GM18868 (cell line): ENCODE data around the gene MDN1.
A peak's percentile ranks its signal among the peaks of the same experiment; 100 is the strongest.
"Not testable (repeated sequence)": the region's sequence is repeated elsewhere in the genome, so short reads cannot be mapped to it uniquely, and the experiment has no call there.

Experiments used
- ATAC-seq: cut with Tn5 transposase; IDR thresholded peaks from one replicate; pipeline ENCODE4 v1.9.1; 2021; ENCODE audit warnings: mild to moderate bottlenecking, moderate library complexity; ENCODE audit not compliant: unreplicated experiment

The MDN1 gene

GRCh38 chr6:89819336-89820130, at the start of gene MDN1:
TSS of gene MDN1 (minus strand) at chr6:89819794. CDS start at chr6:89819607, 187 bp downstream.
- peak; percentile 97 for ATAC-seq

- no peak for ATAC-seq
These were observed 46.6 kb upstream of the MDN1 start for GRCh38 chr6:89866024-89866678.

GRCh38 chr6:89862698-89863097, 43.1 kb upstream of the MDN1 start:
- ATAC-seq, result peak; percentile 21

- ATAC-seq, result peak; percentile 80
These were observed 42.7 kb upstream of the MDN1 start for GRCh38 chr6:89862273-89862672.

- peak; percentile 63 for ATAC-seq
These were observed 40.1 kb upstream of the MDN1 start for GRCh38 chr6:89859744-89860143.

- ATAC-seq, result no peak
These were observed 38.4 kb upstream of the MDN1 start for GRCh38 chr6:89858041-89858440.

- no peak for ATAC-seq
These were observed 33.5 kb upstream of the MDN1 start for GRCh38 chr6:89853068-89853467.

GRCh38 chr6:89847513-89847912, 27.9 kb upstream of the MDN1 start:
- ATAC-seq, result not testable (repeated sequence)

GRCh38 chr6:89843070-89843469, 23.5 kb upstream of the MDN1 start:
- no peak for ATAC-seq

GRCh38 chr6:89842228-89842627, 22.6 kb upstream of the MDN1 start:
- no peak for ATAC-seq

- ATAC-seq, result no peak
These were observed 20.9 kb upstream of the MDN1 start for GRCh38 chr6:89840538-89840937.

- ATAC-seq, result peak; percentile 42
These were observed 17.1 kb upstream of the MDN1 start for GRCh38 chr6:89836639-89837222.

- peak; percentile 94 for ATAC-seq
These were observed 15.5 kb upstream of the MDN1 start for GRCh38 chr6:89834884-89835792.

- ATAC-seq, result no peak
These were observed 10.7 kb upstream of the MDN1 start for GRCh38 chr6:89830170-89830809.

GRCh38 chr6:89829472-89830169, 10.0 kb upstream of the MDN1 start, which contains the start of gene CASP8AP2:
TSS of gene CASP8AP2 (plus strand) at chr6:89829880.
- peak; percentile 97 for ATAC-seq

- ATAC-seq, result peak; percentile 35
These were observed 9.4 kb upstream of the MDN1 start for GRCh38 chr6:89828988-89829471.

- not testable (repeated sequence) for ATAC-seq
These were observed 8.9 kb upstream of the MDN1 start for GRCh38 chr6:89828475-89828987.

GRCh38 chr6:89826029-89826528, 6.5 kb upstream of the MDN1 start:
- ATAC-seq, result no peak

- ATAC-seq, result peak; percentile 11
These were observed 638 bp downstream of the MDN1 start for GRCh38 chr6:89818977-89819335.
